K562 (cell line): ENCODE data around the gene HFE. TPM values are rescaled to one million over a fixed set of nuclear protein-coding genes. Genes with fewer than 3 reads are reported as not detected.
"Not testable (repeated sequence)": the region's sequence is repeated elsewhere in the genome, so short reads cannot be mapped to it uniquely, and the experiment has no call there.

Experiments
- BCOR ChIP-seq: fragments of 450-650 bp; IDR thresholded peaks from 2 replicates; pipeline ENCODE4 v1.6.1; 2016
- JUND ChIP-seq, 2 experiments: IDR thresholded peaks; 2 replicates in 1 of 2; 3 replicates in 1 of 2; pipeline ENCODE4 v1.6.1; 2011; ENCODE audit warnings: borderline replicate concordance in 2 of 2, low read depth in 2 of 2, low read length in 2 of 2, improper control_type of control experiment in 1 of 2, missing biosample characterization in 1 of 2, missing genetic modification characterization in 1 of 2, missing genetic modification reagents in 1 of 2
- KLF1 ChIP-seq: fragments of 450-650 bp; IDR thresholded peaks from 2 replicates; pipeline ENCODE4 v1.6.1; 2016; ENCODE audit warnings: missing genetic modification characterization, missing compliant biosample characterization
- NEUROD1 ChIP-seq: fragments of 150-350 bp; IDR thresholded peaks from 2 replicates; pipeline ENCODE4 v1.6.1; 2014; ENCODE audit warnings: borderline replicate concordance, low read length, low read depth; ENCODE audit not compliant: partially characterized antibody
- NRF1 ChIP-seq, 2 experiments: fragments of 450-650 bp; IDR thresholded peaks in 1 of 2; conservative IDR thresholded peaks in 1 of 2; 2 replicates each; pipeline ENCODE4 v1.6.1; 2014; ENCODE audit warnings: mild to moderate bottlenecking in 2 of 2
- POLR2AphosphoS5 ChIP-seq: IDR thresholded peaks from 2 replicates; pipeline ENCODE4 v1.6.1; 2011; ENCODE audit warnings: mild to moderate bottlenecking, low read depth, low read length, moderate library complexity; ENCODE audit not compliant: control insufficient read depth, insufficient read depth
- SMARCA4 ChIP-seq: fragments of 450-650 bp; IDR thresholded peaks from 2 replicates; pipeline ENCODE4 v1.6.1; 2016
- ZEB2 ChIP-seq: fragments of 450-650 bp; IDR thresholded peaks from 2 replicates; pipeline ENCODE4 v1.6.1; 2016
- polyA plus RNA-seq, 8 experiments: library from polyadenylated mRNA; depleted of rRNA in 4 of 8; stranded (reverse) in 5 of 8; unstranded in 3 of 8; fragments of >200 nt; fragmentation: Nextera tagmentation in 2 of 8; fragmentation: Illumina TruSeq in 1 of 8; extraction: Ambion mirVana in 2 of 8; extraction: Trizol in 1 of 8; gene quantifications; 2 replicates each; pipeline versions ENCODE4 v1.2.1 to v1.2.3, GENCODE V29; 2011 to 2014; ENCODE audit warnings: inconsistent platforms in 1 of 8, missing spikeins in 1 of 8
- total RNA-seq, 7 experiments: library from RNA; depleted of rRNA in 6 of 7; stranded (reverse); fragments of >200 nt in 6 of 7; fragmentation: Illumina TruSeq in 2 of 7; extraction: Trizol in 2 of 7; gene quantifications; 2 replicates each; pipeline versions ENCODE4 v1.2.1 to v1.2.3, GENCODE V29; 2011 to 2021; ENCODE audit warnings: low replicate concordance in 1 of 7
- TF ChIP-seq, protein P1 (sequence below): IDR thresholded peaks from 3 replicates; pipeline ENCODE4 v1.6.1; 2011; ENCODE audit warnings: borderline replicate concordance, mild to moderate bottlenecking, moderate library complexity; ENCODE audit not compliant: insufficient read length; ENCODE audit errors: extremely low read depth
- TF ChIP-seq, protein P2 (sequence below), 2 experiments: fragments of 450-650 bp; conservative IDR thresholded peaks; 2 replicates each; pipeline ENCODE4 v1.6.1; 2017; ENCODE audit warnings: mild to moderate bottlenecking in 2 of 2, moderate library complexity in 2 of 2

HFE gene
- total and polyA plus RNA-seq, 9 of the 15 experiments (the other 6 are each of a cell fraction or from before 2014, with no cell fraction given), result 0.14 to 1.2 (median 0.76) TPM

DNA sequence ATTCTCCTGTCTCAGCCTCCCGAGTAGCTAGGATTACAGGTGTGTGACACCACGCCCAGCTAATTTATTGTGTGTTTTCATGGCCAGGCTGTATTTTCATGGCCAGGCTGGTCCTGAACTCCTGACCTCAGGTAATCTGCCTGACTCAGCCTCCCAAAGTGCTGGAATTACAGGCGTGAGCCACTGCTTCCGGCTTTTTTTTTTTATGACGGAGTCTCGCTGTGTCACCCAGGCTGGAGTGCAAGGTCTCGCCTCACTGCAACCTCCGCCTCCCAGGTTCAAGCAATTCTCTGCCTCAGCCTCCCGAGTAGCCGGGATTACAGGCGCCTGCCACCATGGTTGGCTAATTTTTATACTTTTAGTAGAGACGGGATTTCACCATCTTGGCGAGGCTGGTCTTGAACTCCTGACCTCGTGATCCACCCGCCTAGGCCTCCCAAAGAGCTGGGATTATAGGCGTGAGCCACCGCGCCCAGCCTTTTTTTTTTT, 34.4 kb upstream of the HFE start (continued):
- TF ChIP-seq, protein P1, sequence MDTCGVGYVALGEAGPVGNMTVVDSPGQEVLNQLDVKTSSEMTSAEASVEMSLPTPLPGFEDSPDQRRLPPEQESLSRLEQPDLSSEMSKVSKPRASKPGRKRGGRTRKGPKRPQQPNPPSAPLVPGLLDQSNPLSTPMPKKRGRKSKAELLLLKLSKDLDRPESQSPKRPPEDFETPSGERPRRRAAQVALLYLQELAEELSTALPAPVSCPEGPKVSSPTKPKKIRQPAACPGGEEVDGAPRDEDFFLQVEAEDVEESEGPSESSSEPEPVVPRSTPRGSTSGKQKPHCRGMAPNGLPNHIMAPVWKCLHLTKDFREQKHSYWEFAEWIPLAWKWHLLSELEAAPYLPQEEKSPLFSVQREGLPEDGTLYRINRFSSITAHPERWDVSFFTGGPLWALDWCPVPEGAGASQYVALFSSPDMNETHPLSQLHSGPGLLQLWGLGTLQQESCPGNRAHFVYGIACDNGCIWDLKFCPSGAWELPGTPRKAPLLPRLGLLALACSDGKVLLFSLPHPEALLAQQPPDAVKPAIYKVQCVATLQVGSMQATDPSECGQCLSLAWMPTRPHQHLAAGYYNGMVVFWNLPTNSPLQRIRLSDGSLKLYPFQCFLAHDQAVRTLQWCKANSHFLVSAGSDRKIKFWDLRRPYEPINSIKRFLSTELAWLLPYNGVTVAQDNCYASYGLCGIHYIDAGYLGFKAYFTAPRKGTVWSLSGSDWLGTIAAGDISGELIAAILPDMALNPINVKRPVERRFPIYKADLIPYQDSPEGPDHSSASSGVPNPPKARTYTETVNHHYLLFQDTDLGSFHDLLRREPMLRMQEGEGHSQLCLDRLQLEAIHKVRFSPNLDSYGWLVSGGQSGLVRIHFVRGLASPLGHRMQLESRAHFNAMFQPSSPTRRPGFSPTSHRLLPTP, result peak; percentile 35
- TF ChIP-seq NRF1 (conservative IDR thresholded peaks at IDR 0.05 in 1 of 2, IDR thresholded peaks at IDR 0.05 in 1 of 2) (0 out of 4 replicates have a peak, but pooled peaks of 1 of the 2 experiments have one; percentile 11), ZEB2 (peak; percentile 82; the same call in 1 of the 2 replicates), JUND (IDR thresholded peaks at IDR 0.05; ENCODE audit: borderline replicate concordance, low read depth, low read length) (peak; percentile 41; the same call in 1 of the 2 replicates), NEUROD1 (peak; percentile 46), BCOR (peak; percentile 81), POLR2AphosphoS5 (peak; percentile 83), SMARCA4 (peak; percentile 79), KLF1 (tag) (0 out of 2 replicates have a peak, but pooled peaks have one; percentile 25)
- not testable (repeated sequence) for TF ChIP-seq JUND (tag; IDR thresholded peaks at IDR 0.05; ENCODE audit: borderline replicate concordance, low read depth, low read length)
- TF ChIP-seq, protein P2, sequence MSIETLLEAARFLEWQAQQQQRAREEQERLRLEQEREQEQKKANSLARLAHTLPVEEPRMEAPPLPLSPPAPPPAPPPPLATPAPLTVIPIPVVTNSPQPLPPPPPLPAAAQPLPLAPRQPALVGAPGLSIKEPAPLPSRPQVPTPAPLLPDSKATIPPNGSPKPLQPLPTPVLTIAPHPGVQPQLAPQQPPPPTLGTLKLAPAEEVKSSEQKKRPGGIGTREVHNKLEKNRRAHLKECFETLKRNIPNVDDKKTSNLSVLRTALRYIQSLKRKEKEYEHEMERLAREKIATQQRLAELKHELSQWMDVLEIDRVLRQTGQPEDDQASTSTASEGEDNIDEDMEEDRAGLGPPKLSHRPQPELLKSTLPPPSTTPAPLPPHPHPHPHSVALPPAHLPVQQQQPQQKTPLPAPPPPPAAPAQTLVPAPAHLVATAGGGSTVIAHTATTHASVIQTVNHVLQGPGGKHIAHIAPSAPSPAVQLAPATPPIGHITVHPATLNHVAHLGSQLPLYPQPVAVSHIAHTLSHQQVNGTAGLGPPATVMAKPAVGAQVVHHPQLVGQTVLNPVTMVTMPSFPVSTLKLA (conservative IDR thresholded peaks at IDR 0.05), result 0 out of 4 replicates have a peak, but pooled peaks of 1 of the 2 experiments have one; percentile 10
- TF ChIP-seq, all 486 proteins: peak for 87; not testable (repeated sequence) for 399
